NCI-H774 (cell line): Measurements from ENCODE around the gene ZNF737.
A peak's percentile ranks its signal among the peaks of the same experiment; 100 is the strongest.
"Not testable (repeated sequence)": the region's sequence is repeated elsewhere in the genome, so short reads cannot be mapped to it uniquely, and the experiment has no call there.

Experiments used
- DNase-seq: peaks from one replicate; lab custom pipeline; 2025; lab: John Stamatoyannopoulos, UW

The ZNF737 gene

DNA sequence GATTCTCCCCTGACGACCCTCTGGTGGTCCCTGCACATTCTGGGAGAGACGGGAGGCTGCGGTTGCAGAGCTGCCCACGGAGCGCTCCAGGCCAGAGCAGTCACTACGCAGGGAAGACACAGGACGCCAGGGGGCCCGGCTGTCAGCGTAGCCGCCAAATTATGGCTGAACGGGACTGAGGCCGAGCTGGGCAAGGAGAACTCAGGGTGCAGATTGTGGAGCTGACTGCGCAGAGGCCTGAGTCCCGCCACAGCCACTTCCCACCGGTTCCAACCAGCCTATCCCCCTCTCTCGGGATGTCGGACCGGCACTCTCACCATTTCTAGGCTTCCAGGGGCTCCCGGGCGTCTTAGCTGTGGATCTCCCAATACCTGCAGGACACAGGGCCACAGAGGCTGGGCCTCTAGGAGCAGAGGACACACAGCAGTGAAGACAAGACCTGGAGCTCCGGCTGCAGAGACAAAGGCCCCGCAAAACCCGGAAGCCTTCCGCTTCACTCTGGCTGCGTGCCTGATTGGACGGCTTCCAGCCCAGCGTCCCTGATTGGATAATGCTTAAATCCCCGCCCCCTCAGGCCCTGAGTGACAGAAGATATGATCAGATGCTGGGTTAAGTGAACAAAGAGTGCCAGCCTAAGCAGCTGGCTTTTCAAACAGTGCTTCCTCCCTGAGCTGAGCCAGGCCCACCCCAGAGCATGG is at the start of gene ZNF737:
ZNF737 (minus strand) TSS at position 461 of the 698 bp plus-strand sequence; CDS start at position 320, 141 bp downstream.
- peak; percentile 95 for DNase-seq

DNA sequence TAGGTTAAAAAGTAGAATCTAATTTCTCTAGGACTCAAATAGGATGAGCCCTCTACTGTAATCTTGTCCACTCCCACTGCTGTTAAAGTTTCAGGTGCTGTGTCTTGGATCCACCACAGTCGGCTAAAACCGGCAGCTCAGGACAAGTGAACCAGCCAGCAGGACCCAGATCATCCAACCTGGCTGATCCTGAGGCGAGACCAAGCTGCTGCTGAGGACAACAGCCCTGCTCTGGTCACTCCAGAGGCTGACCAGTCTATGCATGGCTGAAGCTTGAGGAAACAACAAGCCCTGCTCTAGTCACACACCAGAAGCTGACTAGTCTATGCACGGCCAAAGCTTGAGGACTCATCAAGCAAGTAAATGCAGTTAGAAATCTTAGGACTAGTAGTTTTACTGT is 49.4 kb upstream of the ZNF737 start:
- DNase-seq, result not testable (repeated sequence)

DNA sequence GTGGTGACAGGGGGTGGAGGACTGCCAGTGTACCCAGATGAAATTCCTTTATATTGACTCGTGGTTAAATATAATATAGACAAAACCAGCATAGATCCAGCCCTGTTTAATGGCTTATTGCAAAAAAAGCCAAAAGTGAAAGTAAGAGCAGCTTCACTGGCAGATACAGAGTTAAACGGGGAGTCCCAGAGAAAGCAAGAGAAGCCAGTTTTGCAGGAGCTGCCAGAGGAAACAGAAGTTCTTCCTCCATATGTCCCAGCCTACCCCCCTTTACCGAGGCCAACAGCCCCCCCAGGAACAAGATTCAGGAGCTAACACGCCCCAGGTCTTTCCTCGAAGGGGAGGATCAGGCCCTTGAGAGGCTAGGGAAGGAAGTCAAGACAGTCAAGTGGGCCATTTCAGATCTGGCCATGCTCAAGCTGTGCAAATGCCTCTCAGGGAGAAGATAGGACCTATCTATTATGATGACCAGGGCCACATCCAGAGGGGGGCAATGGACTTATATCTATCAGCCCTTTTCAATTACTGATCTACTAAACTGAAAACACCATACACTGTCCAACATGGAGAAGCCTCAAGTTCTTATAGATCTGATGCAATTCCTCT is 47.2 kb upstream of the ZNF737 start:
- DNase-seq, result no peak

DNA sequence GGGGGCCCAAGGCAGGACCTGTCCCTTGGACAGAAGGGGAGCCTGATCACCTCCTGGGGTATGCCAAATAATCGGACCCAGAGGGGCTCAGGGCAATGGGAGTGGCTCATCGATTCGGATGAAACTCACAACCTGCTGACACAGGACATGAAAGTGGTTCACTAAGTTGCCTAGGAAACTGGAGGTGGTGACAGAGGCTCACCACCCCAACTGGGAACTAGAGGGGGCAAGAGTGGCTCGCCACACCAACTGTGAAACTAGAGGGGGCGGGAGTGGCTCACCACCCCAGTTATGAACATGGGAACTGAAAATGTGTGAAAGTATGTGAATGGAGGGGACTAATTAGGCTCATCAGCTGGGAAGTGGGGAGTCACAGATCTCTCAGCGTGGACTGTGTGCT is 46.3 kb upstream of the ZNF737 start:
- DNase-seq, result no peak

DNA sequence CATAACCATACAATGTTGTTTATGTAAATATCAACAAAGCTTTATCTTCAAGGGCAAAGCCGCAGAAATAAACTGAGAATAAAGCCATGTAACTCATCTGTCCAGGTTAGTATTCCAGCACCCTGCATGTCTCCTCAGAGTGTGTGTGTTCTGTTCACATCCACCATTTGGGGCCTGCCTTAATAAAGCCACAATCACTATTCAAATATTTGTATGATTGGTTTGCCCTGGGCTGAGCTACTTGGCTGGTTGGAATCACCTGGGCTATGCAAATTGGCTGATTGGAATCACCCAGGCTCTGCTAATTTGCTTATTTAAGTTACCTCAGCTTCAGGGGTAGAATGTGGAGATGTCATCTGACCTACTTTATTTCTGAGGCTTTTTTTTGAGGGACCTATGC is 42.4 kb upstream of the ZNF737 start:
- no peak for DNase-seq

DNA sequence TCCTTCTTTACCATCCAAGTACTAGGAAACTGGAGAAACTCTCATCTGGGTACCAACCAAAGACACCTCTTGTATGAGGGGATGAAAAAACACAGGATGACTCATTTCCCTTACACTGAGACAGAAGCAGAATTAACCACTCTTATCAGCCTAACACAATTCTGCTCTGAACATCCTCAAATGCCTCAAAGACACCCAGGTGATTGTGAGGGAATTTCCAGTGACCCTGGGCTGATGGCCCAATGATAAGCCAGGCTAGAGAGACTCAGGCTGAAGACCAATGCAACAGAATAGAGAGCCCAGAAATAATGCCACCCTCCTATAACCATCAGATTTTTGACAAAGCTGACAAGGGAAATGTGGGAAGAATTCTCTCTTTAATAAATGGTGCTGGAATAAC is 7.0 kb downstream of the ZNF737 start:
- DNase-seq, result no peak

DNA sequence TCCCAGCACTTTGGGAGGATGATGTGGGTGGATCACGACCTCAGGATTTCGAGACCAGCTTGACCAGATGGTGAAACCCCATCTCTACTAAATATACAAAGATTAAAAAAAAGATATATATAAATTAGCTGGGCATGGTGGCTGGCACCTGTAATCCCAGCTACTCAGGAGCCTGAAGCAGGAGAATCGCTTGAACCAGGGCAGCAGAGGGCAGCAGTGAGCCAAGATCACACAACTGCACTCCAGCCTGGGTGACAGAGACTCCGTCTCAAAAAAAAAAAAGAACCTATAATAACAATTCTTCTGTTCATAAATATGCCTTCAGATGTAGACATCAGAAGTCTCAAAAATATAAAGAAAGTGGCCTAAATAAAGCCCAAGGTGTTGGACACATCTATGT is 7.6 kb downstream of the ZNF737 start:
- DNase-seq, result no peak

DNA sequence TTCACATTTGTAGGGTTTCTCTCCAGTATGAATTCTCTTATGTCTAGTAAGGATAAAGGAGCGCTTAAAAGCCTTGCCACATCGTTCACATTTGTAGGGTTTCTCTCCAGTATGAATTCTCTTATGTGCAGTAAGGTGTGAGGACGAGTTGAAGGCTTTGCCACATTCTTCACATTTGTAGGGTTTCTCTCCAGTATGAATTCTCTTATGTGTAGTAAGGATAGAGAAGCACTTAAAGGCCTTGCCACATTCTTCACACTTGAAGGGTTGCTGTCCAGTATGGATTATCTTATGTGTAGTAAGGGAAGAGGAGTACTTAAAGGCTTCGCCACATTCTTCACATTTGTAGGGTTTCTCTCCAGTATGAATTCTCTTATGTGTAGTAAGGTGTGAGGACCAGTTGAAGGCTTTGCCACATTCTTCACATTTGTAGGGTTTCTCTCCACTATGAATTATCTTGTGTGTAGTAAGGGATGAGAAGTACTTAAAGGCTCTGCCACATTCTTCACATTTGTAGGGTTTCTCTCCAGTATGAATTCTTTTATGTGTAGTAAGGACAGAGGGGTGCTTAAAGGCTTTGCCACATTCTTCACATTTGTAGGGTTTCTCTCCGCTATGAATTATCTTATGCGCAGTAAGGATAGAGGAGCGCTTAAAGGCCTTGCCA is 20.8 kb downstream of the ZNF737 start:
- not testable (repeated sequence) for DNase-seq

DNA sequence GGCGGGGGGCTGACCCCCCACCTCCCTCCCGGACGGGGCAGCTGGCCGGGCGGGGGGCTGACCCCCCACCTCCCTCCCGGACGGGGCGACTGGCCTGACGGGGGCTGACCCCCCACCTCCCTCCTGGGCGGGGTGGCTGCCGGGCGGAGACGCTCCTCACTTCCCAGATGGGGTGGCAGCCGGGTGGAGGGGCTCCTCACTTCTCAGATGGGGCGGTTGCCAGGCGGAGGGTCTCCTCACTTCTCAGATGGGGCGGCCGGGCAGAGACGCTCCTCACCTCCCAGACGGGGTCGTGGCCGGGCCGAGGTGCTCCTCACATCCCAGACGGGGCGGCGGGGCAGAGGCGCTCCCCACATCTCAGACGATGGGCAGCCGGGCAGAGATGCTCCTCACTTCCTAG is 35.3 kb downstream of the ZNF737 start:
- DNase-seq, result not testable (repeated sequence)

DNA sequence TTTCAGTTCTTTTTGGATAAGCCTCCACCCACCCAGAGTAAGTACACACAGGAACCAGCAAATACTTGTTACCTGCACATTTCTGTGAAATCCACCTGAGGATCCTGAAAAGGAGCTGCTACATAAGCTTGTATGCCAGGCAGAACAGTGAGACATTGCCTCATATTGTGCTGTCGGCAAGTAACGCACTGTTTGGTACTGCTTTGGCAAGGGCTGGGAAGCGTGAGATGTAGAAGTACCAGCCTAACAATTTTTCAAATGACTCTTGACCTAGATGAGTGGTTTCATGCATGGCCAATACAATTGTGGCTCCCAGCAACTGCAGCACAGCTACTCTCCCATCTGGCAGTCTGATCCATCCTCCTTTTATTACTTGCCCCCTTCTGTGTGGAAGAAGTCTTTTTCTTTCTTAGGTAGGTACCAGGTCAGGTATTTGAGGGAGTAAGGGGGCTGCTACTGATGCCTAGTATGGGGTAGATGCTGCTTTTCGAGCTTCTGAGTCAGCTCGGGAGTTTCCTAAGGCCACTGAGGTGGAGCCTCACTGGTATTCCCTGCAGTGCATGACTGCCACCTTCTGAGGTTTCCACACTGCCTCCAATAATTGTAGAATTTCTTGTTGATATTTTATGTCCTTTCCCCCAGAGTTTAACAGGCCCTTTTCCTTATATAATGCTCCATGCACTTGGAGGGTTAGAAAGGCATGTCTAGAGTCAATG is 52.2 kb downstream of the ZNF737 start:
- DNase-seq, result no peak

DNA sequence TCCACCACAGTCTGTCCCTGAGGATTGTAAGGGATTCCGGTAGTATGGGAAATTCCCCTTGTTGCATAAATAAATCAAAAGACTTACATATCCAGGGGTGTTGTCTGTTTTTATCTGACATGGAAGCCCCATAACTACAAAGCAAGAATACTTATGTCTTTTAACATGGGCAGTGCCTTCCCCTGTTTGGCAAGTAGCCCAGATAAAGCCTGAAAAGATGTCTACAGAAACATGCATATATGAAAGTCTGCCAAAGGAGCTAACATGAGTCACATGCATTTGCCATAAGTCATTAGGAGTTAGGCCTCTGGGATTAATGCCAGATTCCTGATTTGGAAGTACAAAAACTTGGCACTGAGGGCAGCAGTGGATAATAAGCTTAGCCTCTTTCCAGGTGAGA is 62.1 kb downstream of the ZNF737 start:
- no peak for DNase-seq
